ENCODE measurements around the gene PRKN.

GRCh38 chr6:162082520-162082919 is 645.0 kb downstream of the PRKN start:
- TF ChIP-seq CTCF (IDR thresholded peaks at IDR 0.05): no peak
- TF ChIP-seq EZH2phosphoT487 (IDR thresholded peaks at IDR 0.05): no peak
- TF ChIP-seq EZH2 (IDR thresholded peaks at IDR 0.05): no peak

All from neural progenitor cell (in vitro differentiated cells).